ENCODE data around the gene PDE3A. TPM values are rescaled to one million over a fixed set of nuclear protein-coding genes. Genes with fewer than 3 reads are reported as not detected.

Gene PDE3A
- total RNA-seq, 1 donor from 2014 or later, result not detected

DNA sequence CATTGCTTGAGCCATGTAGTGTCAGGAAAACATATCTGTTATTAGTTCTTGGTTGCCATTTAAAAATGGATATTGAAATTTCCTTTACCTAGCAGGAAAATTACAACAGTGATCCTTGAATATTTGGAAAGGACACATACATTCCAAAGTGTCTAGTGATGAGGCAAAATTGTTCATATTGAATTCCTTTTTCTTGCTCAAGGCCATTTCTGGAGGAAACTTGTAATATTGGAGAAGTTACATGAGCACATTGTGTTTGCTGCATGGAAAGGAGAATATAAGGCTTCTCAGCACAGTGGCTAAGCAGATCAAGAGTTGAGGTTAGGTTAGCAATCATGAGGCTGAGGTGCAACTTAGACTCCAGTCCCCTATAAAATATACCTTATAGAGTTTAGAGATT lies 121.9 kb downstream of the PDE3A start:
- intact Hi-C loops (cut with micrococcal nuclease), result no loop called here

DNA sequence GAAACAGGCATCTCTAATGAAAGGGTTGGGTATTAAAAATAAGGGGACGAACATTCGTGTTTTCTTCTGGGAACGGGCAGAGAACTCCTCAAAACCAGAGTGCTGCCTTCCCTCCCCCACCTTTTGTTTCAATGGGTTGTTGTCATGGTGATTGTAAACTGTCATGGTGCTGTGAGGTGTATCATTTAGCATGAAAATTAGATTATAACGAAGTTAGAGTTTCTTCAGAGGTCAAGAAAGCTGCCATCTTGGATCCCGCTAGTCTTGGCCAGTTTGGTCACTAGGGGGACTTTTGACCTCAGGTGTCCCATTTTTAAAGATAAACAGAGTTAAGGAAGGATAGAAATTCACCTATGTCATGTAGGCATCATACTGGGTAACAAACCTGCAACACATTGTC lies 123.0 kb downstream of the PDE3A start:
- intact Hi-C loops (cut with micrococcal nuclease), result no loop called here

DNA sequence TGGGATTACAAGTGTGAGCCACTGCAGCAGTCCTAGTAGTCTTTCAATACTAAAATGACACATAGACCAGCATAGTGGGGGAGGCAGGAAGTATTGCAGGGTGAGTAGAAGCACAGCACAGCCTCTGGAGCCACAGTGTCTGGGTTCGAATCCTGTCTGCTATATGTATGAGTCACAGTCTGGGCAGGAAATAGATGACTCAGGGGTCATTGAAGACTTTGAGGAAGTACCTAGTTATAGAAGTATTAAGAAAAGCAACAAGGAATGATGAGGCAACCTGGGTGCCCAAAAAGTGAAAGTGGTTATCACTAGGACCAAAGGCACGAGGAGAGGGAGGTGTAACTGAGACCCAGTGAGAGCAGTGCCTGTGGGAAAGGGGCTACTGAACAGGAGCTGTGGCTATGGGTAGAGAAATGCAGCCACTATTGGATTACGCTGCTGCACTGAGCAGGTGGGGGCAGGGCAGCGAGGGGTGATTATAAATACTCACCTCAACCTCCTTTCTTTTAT lies 124.0 kb downstream of the PDE3A start:
- intact Hi-C loops (cut with micrococcal nuclease), result no loop called here

DNA sequence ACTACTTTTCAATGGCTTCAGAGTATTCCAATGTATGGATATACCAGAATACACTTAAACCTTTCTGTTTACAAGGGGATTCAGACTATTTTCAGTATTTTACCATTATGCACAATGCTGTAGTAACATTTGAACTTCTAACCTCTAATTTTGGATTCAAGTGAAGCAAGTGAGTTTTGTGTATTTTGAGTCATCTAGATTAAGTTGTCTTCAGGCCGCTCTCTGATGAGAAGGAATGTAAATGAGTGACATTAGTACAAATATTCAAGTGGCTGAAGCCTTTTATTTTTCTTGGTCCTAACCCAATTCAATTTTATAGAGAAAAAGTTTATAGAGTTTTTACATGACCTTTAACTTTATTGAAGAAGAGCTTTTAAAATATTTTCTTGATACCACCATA lies 125.6 kb downstream of the PDE3A start:
- intact Hi-C loops (cut with micrococcal nuclease), result no loop called here

DNA sequence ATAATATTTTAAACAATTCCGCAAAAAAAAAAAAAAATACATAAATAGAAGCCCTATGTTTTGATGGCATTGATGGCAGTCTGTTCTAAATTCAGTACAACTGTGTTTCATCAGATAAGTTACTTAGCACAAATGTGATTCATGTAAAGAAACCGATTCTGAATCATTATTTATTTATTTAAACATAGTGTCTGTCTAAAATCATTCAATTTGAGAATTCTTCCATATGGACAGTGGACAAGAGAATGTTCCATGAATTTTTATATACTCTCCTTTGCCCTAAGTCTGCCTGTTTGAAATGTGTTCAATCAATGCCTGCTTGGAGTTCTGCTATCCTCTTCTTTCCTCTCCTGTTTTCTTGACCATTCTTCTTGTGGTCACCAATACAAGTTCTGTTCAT lies 126.5 kb downstream of the PDE3A start:
- intact Hi-C loops (cut with micrococcal nuclease), result no loop called here

DNA sequence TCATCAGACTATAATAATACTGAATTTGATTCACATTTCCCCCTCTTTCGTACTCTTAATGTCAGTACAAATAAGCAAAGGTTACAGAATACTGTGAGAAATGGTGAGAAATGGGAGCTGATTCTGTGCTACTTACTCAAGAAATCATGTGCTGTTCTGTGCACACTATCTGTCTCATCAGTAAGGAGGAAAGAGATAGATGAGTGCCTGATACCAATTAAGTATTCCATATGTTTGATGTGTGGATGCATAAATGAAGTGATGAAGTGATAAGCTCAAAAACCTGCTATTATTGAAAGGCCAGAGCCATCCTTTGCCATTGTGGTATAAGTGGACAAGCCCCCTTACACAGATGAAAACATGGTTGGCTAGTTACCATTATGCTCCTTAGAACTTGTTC lies 127.7 kb downstream of the PDE3A start:
- intact Hi-C loops (cut with micrococcal nuclease), result no loop called here

DNA sequence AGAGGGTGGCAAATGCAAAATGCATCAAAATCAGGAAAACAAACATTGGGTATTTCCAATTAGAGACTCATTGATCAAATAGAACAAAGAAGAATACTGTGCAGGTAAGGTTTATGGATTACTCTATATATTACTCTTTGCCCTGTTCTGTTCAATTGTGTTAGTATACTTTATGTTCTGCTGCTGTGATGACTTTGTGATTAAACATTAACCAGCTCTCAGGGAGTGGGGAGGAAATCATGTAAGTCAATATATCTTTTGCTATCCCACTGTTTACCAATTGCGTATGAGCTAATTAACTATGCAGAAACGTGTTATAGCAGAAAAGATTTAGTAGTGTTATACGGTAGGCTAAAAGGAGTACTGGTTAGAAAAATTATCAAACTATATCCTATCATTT lies 129.4 kb downstream of the PDE3A start:
- intact Hi-C loops (cut with micrococcal nuclease), result no loop called here

DNA sequence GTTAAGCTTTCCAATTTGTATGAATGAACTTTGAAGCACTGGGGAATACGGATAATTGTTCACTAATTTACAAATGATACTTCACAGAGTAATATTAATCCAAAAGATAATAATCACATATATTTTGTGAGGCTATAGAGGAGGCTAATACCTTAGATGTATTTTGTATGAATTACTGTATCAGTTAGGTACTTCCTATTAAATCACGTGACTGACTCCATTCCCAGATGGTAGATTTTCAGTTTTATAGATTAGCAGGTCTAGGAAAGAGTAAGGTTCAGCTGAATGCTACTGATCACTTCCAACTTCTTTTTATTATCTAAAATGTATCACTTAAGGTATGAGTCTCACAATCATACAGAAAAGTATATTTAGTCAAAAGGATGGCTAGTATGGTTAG lies 133.6 kb downstream of the PDE3A start:
- intact Hi-C loops (cut with micrococcal nuclease), result no loop called here

DNA sequence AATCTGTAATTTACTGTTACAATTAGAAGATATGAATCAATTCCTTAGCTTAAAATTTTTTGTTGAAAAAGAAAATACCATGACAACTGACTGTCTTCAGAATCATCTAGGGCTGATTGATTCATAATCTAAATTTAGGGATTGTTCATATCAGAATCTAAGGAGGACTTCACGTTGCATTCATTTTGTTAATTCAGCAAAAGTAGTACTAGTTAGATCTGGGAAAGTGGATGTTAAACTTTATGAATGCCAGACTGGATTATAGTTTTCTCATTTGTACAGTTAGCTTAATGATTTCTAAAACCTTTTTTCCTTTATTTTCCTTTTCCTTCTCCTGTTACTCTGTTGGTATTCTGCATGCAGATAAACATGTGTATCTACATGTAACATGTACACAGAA lies 135.5 kb downstream of the PDE3A start:
- intact Hi-C loops (cut with micrococcal nuclease), result no loop called here

DNA sequence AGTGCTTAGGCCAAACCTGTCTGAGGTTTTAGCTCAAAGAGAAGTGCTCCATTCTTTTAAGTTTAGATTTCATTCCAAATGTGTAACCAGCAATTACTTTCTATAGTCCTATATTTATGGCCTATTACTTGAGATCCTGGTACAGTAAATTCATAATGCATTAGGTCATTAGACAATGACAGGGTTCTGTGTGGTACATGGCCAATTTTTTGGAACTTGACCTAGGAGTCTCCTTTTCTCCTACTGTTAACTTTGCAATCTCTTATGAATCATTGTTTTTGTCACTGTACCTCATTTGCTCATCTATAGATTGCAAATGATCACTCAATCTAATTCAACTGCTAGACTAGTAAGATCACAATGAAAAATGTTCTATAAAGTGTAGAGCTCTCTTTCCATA lies 136.7 kb downstream of the PDE3A start:
- intact Hi-C loops (cut with micrococcal nuclease), result no loop called here

DNA sequence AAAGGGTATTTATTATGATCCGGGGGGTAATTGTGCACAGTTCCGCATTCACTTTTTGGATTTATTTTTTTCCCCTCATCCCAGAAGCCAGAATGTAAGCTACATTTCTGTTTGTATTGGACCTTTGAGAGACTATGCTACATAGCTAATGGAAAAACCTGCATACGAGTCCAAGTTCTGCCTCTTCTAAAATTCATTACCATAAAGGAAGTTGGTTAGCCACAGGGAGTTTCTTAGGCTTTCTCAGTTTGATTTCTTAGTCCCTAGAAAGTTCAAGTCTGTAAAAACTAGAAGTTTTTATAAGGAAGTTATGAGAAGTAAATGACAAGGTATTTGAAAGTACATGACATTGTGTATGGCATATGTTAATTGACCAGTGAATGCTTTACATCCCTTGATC lies 138.7 kb downstream of the PDE3A start:
- intact Hi-C loops (cut with micrococcal nuclease), result no loop called here

DNA sequence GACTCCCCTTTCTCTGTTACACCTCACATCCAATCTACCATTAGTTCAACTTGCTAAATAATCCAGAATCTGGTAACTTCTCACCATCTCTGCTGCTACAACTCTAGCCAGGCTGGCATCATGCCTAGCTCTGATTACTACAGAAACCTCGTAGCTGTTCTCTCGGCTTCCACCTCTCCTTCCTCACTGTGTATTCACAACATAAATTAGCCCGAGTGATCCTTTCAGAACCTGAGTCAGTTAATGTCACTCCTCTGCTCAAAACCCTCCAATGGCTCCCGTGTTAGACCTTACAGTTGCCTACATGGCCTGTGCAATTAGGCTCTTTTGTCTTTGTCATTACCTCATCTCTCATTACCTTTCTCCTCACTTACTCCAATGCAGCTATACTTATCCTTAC lies 139.4 kb downstream of the PDE3A start:
- intact Hi-C loops (cut with micrococcal nuclease), result no loop called here

DNA sequence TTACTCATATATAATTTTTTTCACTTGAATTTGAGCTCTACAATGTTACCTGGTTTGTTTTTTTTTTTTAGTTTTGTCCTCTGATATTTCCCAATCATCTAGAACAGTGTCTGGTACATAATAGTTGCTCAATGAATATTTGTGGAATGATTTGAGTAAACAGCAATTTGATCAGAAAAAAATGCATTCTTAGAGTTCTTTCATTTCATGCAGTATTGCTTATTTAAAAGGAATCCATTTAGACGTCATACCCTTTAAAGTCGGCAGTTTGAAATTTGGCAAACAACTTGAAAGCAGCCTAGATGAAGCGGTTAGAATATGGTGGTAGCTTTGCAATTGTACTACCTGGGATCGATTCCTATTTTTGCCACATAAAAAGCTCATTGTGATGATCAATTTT lies 140.0 kb downstream of the PDE3A start:
- intact Hi-C loops (cut with micrococcal nuclease), result no loop called here

DNA sequence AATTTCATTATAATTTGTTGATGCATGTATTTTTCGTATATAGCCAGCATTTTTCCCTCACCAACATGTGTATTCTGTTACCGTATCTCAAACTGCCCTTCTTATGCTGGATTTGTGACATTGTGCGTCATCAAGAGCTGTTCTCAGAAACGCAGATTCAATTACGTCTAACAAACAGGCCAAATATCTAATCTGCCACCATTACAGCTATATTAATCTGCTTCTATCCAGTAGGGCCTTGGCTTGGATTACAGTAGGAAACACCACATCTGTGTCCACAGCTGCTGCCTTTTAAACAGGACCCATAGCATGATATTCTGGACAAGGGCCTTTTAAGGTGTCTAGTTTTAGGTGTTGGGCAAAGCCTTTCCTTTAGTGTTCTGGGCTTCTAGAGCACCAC lies 140.6 kb downstream of the PDE3A start:
- intact Hi-C loops (cut with micrococcal nuclease), result no loop called here

DNA sequence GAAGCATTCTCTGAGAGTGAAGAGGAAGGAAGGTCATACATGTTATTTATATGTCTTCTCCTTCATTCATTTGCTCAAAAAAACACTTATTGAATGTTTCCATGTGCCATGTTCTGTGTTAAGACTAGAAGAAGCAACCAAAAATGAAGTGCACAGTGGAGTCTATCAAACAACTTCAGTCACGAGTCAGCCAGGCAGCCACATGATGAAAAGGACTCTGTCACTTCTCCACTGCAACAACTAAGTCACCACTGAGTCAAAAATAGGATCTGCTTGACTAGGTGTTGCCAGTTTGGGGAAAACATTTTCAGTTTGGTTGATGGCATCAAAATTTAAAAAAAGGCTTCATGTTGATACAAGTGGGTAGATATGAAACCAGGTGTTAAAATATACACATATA lies 142.5 kb downstream of the PDE3A start:
- intact Hi-C loops (cut with micrococcal nuclease), result no loop called here

DNA sequence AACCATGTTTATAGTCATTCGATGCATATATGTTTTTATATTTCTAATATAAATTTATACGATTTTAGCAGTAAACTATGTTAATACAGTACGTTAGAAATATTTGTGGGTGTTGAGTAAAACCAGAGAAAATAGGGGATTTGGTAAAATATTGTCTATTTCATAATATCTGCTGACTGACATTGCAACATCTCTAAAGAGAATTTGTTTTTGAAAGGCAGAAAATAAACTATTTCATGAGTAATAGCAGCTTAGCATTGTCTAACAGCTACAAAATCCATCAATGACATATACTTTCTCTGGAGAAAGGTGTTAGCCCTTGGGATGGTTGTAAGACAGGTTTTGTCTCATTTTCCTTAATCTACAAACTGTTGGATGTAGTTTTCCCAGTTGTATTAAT lies 144.9 kb downstream of the PDE3A start:
- intact Hi-C loops (cut with micrococcal nuclease), result no loop called here

DNA sequence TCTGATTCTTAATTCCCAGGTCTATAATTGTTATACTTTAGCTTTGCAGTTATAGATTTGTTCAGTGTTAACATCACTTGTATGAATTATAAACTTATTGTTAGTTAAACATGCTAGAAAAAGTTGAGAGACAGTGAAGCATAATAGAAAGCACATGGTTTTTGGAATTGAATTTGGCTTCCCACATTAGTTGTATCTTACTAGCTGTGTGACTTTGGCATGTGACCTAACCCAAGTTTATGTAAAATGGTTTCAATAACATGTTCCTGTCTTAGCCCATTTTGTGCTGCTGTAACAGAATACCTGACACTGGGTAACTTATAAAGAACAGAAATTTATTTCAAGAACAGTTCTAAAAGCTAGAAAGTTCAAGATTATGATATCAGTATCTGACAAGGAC lies 146.3 kb downstream of the PDE3A start:
- intact Hi-C loops (cut with micrococcal nuclease), result no loop called here

DNA sequence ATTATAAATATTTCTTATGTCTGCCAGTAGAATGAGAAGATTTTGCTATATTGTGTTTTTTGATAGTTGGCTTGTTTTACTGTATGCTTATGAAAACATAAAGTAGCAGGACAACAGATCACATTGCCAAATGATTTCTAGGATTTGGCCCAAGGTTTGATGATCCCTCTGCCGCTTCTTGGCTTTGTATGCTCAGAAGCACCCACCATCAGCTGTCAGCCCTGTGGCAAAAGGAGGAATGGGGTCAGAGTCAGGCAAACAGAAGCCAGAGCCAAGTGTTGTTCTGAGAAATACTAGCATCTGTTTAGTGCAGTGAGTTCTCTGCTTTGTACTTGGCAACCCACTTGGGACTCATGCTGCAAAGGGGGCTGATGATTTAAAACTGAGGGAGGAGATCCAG lies 152.2 kb downstream of the PDE3A start:
- intact Hi-C loops (cut with micrococcal nuclease), result no loop called here

DNA sequence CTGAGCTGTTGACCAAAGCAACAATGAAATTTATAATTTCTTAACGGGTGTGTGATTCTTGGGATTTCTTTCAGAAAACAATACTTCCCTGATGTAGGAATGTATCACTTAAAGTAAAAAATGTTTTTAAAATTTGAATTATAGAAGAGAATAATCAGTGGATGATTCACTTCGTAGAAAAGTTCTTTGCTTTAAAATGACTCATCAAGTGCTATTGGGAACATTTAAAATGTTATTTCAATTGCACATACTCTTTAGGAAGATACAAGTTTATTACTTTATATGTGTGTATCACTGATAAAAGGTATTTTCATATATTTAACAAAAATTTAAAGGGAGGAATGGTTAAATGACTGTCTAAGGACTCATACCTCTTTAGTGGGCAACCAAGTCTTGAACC lies 155.3 kb downstream of the PDE3A start:
- intact Hi-C loops (cut with micrococcal nuclease), result no loop called here

DNA sequence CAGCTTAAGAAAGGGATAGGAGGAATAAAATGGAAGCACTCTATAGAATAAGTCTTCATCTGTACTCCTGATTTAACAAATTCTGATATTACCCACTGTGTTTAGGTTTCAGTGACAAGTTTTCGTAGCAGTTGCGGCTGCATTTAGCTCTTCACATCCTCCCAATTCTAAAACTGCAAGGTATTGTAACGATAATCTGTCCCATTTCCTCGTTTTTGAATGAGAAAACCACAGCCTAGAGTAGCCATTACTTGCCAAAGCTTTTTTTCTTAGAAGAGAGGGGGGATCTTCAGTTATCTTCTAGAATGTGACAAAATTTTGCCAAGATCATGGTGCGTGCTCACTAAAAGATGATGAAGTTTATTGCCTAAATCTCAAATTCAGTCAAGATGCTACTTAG lies 155.8 kb downstream of the PDE3A start:
- intact Hi-C loops (cut with micrococcal nuclease), result no loop called here

DNA sequence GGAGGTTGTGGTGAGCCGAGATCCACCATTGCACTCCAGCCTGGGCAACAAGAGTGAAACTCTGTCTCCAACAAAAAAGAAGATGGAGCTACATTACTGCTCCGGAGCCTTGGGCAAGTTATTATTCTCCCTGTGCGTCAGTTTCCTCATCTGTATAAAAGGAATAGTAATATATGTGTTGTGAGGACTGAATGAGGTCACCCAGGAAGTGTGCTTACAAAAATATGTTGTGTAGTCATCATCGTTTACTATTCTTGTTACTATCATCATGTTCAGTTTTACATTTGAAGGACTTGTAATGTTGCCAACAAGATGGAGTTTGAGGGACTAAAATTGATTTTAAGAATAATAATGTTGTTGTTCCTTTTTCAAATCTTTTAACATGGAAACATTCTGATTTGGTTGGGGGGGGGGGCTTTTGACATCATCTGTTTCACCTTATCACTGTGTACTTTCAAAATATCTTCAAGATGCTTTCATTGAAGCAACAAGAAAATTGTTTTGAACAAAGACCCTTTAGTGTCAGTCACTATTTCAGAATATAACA lies 156.8 kb downstream of the PDE3A start:
- intact Hi-C loops (cut with micrococcal nuclease), result no loop called here

DNA sequence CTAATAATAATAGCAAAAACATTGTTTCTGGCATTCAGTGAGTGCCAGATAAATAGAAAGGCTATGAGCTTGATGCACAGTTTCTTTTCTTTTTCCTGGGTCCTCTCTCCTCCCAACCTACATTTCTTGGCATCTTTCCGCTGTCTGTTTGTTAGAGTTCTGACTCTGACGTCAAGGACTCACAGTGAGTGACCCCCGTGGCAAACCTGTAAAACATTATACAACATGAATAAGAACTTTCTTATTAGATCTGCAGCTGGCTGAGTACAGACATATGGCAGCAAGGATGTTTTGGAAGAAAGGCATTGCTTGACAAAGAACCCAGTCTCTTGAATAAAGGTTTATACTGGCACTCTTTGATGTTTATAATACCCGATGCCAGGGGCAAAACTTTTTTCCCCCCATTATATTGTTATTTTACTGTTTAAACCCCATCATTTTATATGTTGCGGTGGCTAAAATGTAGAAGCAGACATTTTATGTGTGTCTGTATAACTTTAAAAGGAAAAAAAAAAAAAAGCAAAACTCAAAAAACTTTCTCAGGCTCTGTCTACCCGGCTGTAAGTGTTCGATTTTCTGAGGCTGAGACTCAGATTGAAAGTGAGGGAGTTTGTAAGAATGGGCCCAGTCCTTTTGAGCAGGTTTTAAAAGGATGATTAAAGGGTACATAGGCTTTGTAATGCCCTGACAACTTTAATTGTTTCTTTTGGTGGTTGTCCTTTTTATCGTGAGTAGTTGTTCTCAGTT lies 159.3 kb downstream of the PDE3A start:
- intact Hi-C loops (cut with micrococcal nuclease), result no loop called here

DNA sequence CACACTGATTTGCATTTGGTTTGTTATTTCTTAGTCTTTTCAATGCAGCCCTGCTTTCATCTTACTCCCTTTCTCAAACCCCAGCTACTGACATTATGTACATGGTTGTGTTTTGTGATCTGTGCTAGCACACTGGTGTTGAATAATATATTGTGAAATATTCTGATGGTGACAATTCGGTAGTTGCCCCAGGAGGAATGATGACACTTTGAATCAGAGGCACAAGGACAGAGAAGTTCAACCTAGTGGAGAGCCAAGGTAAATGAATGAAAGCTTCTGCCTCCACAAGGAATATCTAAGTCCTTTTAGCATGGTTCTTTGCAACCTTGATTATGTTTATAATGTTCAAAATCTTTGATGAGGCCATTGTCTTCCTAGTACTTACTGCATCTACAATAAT lies 159.9 kb downstream of the PDE3A start:
- intact Hi-C loops (cut with micrococcal nuclease), result no loop called here
